ENCODE results near the gene POU2F3.
A peak's percentile ranks its signal among the peaks of the same experiment; 100 is the strongest.

Gene POU2F3

DNA sequence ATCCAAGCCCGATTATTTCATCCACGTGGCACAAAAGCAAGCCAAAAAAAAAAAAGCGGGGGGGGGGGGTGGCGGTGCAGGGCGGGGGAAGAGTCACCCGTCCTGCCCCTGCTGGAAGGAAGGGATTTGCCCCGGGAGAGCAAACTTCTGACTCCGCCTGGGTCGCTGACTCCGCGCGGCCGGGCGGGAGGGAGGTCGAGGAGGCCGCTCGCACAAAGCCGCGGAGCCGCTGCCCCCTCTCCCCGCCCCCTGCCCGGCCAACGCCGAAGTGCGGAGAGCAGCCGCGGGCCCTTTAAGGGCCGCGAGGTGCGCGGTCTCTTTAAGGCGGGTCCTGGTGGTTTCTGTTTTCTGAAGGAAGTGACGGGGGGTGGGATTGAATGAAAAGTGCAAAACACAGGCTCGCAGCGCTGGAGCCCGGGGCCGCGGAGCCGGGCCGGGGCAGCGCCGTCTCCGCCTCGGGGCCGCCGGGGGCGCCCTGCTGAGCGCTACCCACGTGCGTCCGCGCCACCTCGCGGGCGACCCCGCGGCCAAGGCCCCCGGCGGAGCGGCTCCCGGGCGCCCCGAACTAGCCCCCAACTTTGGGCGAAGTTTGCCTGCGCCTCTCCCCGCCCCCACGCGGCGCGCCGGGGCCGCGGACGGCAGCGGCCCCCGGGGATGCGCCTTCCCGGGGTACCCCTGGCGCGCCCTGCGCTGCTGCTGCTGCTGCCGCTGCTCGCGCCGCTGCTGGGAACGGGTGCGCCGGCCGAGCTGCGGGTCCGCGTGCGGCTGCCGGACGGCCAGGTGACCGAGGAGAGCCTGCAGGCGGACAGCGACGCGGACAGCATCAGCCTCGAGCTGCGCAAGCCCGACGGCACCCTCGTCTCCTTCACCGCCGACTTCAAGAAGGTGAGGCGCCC, 29.1 kb upstream of the POU2F3 start, which contains the start of gene OAF:
TSS of gene OAF (plus strand) at position 407 of the 896 bp plus-strand sequence. CDS start at position 655, 248 bp downstream.
- peak; percentile 29 for DNase-seq (ENCODE audit: low read depth)

DNA sequence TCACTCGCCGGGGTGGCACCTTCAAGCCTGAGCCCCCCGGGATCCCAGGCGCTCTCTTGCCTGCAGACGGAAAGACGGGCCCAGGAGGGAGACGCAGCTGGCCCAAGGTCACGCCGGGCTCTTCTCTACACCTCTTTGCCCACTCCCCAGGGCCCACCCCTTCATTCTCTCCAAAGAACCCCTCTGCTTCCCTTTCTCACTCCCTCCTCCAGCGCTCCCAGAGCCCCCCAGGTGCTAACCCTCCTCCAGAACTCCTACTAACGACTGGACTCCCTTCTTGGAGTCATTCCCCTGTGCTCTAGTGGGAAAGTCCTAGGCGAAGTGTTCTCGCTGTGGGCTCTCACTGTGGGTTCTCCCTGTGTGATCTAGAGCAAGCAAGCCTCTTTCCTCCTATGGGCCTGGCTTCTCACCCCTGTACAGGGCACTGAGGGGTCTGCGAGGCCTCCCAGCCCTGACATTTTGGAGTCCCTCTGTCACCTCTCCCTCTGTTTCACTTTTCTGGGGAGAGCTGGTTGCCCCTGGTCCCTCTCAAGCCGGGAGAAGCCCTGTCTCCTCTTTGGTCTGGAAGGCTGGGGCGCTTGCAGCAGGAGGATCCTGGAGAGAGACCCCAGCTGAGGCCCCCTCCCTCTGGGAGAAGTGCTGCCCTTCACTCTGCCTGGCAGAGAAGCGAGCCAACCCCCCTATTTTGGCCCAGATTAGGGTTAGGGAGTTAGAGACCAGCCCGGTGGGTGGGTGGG, 28.2 kb upstream of the POU2F3 start:
- DNase-seq (ENCODE audit: low read depth), result no peak

DNA sequence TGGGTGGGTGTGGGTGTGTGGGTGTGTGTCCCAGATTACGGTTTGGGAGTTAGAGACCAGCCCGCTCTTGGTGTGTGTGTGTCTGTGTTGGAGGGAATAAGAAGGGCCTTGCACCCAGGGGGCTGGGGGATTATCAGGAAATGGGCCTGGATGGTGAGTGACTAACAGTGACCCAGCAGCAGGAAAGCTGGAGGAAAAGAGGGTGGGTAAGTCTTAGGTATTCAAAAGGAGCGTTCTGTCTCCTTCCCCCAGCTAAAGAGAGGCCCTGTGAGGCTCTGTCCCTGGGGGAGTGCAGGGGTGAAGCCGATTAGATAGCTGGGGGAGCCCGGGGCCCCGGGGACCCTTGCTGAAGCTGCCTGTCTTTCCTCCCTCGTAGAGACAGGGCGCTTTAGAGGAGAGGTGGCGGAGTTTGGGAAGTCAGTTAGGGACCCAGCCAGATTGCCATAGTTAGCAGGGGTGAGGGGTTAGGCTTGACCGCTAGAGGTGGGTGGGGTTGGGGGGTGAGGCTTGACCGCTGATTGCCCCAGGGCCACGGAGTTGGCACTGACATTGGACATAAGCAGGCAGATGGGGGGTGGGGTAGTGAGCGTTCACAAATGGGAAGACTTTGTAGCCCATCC, 27.6 kb upstream of the POU2F3 start:
- DNase-seq (ENCODE audit: low read depth), result no peak

DNA sequence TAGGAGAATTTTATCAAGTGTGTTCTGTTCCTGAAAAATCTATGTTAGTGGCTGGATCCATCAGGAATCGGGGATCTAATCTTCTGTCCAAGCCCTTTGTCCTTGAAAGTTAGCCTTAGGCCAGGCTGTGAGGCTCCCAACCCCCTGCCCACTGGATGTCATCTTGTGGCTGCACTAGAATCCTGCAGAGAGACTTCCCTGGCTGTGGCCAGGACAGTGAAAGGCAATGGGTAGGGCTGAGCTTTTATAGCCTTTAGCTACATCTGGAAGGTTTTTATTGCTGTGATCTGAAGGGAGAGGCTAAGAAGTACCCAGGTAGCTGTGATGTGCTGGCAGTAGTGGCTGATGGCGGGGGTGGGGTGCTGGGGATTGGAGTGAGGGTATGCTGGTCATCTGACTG, 27.0 kb upstream of the POU2F3 start:
- no peak for DNase-seq (ENCODE audit: low read depth)

DNA sequence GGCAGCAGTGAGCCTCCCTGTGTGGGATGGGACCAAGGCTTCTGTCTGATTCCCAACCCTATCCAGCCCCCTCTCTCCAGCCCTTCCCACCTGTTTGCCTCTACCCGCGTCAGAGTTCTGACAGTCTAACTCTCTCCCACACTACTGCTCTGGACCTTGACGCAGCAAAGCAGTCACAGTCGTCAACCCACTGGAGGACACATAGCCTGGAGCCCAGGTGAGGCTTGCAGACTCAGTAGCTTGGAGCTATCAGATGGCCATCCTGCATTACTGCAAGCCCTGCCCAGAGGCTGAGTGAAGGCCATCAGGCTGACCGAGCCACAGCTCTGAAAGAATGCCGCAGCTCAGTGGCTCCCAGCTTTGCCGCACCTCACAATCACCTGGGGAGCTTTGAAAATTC, 25.4 kb upstream of the POU2F3 start:
- no peak for DNase-seq (ENCODE audit: low read depth)

DNA sequence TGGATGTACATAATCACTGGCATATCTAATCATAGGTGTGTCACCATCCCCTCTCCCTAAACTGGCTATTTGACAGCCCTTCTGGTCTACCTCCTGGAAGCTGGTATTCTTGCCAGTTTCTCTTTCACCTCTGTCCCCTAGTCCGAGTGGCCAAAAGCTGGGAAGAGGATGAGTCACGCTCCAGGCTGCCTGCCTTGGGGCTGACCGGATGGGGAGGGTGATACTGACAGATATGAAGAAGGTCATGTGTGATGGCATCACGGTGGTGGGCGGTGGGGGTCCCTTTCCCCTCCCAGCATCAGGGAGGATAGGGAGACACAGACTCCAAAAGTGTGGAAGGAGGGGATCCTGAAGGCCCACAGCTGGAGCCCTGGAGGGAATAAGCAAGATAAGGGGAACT, 24.3 kb upstream of the POU2F3 start:
- DNase-seq (ENCODE audit: low read depth), result no peak

- no peak for DNase-seq (ENCODE audit: low read depth)
These were observed 23.4 kb upstream of the POU2F3 start for GRCh38 chr11:120216426-120217102.

DNA sequence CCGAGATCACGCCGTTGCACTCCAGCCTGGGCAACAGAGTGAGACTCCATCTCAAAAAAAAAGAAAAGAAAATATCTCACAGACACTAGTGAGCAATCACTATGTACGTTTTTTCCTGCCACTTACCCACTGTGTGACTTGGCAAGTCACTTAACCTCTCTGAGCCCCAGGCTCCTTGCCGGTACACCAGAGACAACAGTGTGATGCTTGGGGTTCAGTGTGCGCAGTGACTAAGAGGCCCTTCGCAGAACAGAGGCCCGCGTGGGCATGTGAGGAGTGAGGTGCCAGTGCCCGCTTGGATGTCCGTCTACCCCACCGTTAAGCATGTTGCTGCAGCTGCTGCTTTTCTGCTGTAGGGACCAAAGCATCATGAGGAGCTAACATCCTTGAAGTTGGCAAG, 22.4 kb upstream of the POU2F3 start:
- DNase-seq (ENCODE audit: low read depth), result no peak

- DNase-seq (ENCODE audit: low read depth), result no peak
These were observed 21.8 kb upstream of the POU2F3 start for GRCh38 chr11:120217941-120218694.

DNA sequence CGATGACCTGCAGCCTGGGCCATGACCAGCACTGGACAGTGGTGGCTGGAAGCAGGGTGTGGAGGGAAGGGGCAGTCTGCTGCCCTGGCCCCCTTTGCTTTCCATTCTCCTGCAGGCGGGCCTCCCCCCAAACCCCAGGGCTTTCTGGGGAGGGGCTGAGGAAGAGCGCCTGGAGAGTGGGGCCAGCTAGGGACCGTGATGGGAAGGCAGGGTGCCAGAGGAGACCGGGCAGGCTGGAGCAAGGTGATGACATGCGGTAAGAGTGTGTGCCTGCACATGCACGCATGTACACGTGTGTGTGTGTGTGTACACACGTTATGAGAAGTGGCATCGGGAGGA, 21.3 kb upstream of the POU2F3 start:
- no peak for DNase-seq (ENCODE audit: low read depth)

GRCh38 chr11:120219232-120219937, 20.6 kb upstream of the POU2F3 start:
- DNase-seq (ENCODE audit: low read depth), result no peak

DNA sequence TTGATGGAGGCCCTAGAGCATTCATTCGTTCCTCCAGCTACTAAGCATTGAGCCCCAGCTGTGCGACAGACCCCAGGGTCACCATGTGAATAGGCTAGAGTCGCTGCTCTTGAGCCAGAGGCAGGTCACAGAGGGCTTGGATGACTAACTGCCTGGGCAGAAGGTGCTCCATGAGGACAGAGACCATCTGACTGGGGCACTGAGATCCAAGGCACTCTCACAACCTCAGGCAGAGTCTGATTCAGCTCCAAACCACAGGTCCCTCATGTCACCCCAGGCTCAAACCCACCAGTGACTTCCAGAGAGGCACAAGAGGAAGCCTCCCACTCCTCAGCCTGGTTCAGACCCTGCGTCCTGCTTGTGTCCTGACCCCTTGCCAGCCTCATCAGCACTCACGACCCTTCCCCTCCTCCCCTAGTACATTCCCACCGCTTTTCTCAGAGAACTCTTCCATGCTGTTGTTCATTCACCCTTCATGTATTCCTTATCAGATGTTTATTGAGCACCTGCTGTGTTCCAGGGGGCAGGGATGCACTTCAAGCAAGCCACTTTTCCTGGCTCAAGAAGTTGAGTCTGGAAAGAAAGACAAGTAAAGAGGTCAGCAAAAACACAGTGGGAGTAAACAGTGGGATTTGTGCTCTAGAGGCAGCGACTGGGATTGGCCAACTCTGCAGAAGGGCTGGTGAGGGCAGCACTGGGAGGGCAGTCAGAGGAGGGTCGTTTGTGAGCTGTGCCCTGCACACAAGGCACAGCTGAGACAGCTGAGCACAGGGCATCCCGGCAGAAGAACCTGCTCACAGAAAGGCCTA, 19.8 kb upstream of the POU2F3 start:
- no peak for DNase-seq (ENCODE audit: low read depth)

DNA sequence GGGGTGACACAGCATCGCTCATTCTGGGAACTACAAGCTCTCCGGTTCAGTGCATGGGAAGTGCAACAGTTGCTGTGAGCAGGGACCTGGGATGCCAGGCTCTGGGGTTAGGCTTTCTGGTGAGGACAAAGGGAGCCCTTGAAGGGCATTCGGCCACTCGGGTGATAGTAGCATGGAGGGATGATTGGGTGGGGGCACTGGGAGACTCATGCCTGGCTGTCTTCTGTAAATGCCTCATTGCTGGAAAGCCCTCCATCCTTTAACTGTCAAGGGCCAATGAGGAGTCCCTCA, 19.2 kb upstream of the POU2F3 start:
- no peak for DNase-seq (ENCODE audit: low read depth)

GRCh38 chr11:120221115-120221752, 18.7 kb upstream of the POU2F3 start:
- DNase-seq (ENCODE audit: low read depth), result no peak

DNA sequence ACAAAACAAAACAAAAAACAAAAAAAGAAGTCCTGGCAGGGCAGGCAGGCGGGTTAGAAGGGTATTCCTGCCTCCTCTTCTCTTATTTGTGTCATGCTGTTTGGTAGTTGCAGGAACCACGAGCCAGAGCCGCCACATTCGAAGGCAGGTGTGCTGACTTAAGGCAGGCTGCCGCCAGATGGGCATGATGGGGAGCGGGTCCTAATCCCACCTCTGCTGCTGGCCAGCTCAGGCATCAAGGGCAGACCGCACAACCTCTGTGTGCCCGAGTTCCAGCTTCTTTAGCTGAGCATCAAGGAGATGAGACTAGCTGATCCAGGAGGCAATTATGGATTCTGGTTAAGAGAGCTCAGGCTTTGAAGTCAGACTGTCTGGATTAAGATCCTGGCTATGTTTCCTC, 17.0 kb upstream of the POU2F3 start:
- DNase-seq (ENCODE audit: low read depth), result no peak

- DNase-seq (ENCODE audit: low read depth), result no peak
These were observed 16.1 kb upstream of the POU2F3 start for GRCh38 chr11:120223793-120224192.

DNA sequence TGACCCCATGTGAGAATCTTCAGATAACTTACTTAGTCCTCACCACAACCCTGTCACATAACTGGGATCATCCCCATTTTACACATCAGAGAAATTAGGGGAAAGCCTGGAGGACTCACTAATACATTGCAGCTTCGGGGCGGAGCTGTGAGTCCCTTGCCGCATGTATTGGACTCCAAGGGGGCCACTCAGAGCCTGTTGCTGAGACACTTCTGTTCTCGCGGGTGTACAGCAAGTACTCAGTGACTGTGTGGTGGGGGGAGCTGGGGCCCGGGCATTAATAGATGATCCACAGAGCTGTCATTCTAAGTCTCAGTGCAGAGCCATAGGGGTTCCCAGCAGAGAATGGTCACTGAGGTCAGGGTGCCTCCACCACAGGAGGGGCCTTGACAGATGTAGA, 15.6 kb upstream of the POU2F3 start:
- no peak for DNase-seq (ENCODE audit: low read depth)

DNA sequence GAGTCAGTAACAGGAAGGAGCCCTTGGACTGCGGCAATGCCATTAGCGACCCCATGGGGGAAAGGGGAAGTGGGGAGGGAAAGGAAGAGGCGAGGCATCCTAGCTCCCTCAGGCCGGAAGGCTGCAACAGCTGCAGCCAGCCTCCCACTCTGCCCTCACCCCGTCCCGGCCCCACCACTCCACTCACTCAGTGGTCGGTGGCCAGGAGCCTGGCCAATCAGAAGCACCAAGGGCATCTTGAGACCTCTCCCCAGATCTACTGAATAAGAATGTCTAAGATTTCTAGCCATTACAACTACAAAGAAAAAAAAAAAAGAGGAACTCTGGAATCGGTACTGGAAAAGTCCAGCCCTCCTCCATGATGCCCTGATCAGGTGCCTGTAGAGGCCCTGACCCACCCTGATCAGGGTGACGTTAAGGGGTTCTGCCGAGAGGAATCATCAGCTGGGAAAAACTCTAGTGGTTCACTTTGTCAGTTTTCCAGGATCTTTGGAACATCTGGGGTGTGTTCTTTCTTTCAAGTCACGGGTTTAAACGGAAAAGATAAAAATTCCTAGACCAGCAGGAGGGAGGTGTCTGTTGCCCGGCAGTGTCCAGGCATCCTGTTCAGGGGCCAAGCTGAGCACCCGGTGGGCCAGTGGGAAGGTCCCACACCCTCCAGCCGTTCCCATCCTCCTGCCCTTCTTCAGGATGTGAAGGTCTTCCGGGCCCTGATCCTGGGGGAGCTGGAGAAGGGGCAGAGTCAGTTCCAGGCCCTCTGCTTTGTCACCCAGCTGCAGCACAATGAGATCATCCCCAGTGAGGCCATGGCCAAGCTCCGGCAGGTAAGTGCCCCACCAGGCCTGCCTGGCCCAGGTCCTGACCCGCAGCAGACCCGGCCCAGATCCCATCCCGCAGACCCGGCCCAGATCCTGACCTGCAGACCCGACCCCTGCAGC, 14.7 kb upstream of the POU2F3 start:
- no peak for DNase-seq (ENCODE audit: low read depth)

DNA sequence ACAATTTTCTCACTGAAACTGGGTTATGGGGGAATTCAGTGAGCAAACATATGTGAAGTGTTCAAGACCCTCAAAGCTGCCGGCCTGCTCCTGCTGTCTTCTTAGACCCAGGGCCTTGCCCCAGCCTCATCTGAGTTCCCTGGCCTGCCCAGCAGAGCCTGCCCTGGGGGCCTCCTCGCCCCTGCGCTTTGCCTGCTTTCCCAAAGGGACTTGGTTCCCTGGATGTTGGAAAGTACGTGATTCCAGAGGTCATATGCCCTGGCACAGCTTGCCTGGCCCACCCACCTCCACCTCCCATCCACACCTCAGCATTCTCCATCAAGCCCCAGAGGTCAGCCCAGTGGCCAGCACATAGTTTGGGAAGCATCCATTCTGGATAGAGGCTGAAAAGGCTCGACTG, 13.7 kb upstream of the POU2F3 start:
- no peak for DNase-seq (ENCODE audit: low read depth)
